Spleen (tissue), 7 donors: ENCODE measurements around the gene MRPL46.

Experiments used
- CTCF ChIP-seq, 11 experiments: fragments of 200-600 bp in 7 of 11; fragments of 450-650 bp in 4 of 11; sonication (generic) in 4 of 11; IDR thresholded peaks in 8 of 11; conservative IDR thresholded peaks in 3 of 11; 1 replicate in 7 of 11; 2 replicates in 4 of 11; pipeline versions ENCODE4 v1.4.0 to v1.8.0; 2016 to 2021; ENCODE audit warnings: antibody characterized with exemption in 11 of 11, inconsistent platforms in 4 of 11, mild to moderate bottlenecking in 1 of 11
- POLR2A ChIP-seq, 3 donors: fragments of 450-650 bp; IDR thresholded peaks; one replicate each; pipeline ENCODE4 v1.5.1; 2017; ENCODE audit warnings: antibody characterized with exemption in 3 of 3, mild to moderate bottlenecking in 1 of 3
- POLR2AphosphoS5 ChIP-seq, 3 donors: sonication (generic); formaldehyde crosslinking; IDR thresholded peaks; one replicate each; pipeline ENCODE4 v1.5.1; 2017; ENCODE audit warnings: antibody characterized with exemption in 3 of 3
- donor health status: DM: no; HTN: no; CAD: no; lungs with moderate emphysema.
- donor health status: DM: no; HTN: no; CAD: no.
- donor health status: DM: no; HTN: no; CAD: no.

DNA sequence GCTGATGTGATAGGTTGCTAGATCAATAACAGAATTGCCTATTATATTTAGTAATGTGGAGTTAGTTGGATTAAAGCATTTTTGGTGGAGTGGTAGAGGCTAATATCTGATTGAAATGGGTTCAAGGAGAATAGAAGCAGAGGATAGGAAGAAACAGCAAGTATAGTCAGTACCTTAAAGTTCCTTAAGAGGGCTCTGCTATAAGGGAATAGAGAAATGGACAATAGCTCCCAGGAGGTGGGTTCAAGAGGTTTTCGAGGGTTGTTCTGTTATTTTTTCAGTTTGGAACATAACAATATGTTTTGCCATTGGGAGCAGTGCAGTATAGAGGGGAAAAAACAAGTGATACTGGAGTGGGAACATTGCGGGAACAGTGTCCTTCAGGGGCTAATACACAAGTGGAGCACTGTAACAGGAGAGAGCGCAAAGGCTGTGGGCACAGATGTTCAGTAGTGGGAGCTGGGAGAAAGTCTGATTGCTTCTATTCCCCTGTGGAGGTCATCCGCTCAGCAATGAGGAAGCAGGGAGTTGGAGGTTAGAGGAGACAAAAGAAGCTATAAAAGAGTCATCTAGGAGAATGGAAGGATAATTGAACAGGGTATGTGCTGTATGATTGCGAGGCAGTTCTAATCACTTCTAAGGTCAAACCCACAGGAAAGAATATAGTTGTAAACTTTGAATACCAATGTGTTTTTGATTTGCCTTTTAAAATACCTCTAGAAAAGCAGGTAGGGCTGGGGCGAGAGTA is 3.6 kb upstream of the MRPL46 start:
- TF ChIP-seq CTCF (IDR thresholded peaks at IDR 0.05 in 8 of 11, conservative IDR thresholded peaks at IDR 0.05 in 3 of 11) (no peak), POLR2A (IDR thresholded peaks at IDR 0.05) (no peak), POLR2AphosphoS5 (IDR thresholded peaks at IDR 0.05) (no peak)
